ENCODE data around the gene MCRIP1. TPM values are rescaled to one million over a fixed set of nuclear protein-coding genes. Genes with fewer than 3 reads are reported as not detected.

Gene MCRIP1
- total and polyA plus RNA-seq, 2 donors (not counting 1 experiment from before 2014, with no cell fraction given), result 69.7 to 84.0 TPM

- H3K4me3 ChIP-seq (ENCODE audit: control extremely low read depth in 1 of 5, extremely low read depth in 1 of 5, insufficient read depth in 1 of 5, low read depth in 2 of 5, low read length in 4 of 5), result no peak overlapping the region
- ATAC-seq (ENCODE audit: low read depth), result no peak
Measured at GRCh38 chr17:81843713-81844326, 10.7 kb upstream of the MCRIP1 start.

More at GRCh38 chr17:81843713-81844326, 10.7 kb upstream of the MCRIP1 start:
- Histone ChIP-seq H3K79me2 (ENCODE audit: control insufficient read depth, insufficient read depth, low read length) (no peaks in the 10 kb centered on the region), H3K4me2 (replicated peaks; ENCODE audit: low read depth, low read length, poor library complexity, severe bottlenecking) (no peak overlapping the region), H3K36me3 (replicated peaks in 1 of 2; ENCODE audit: control extremely low read depth in 1 of 2, control insufficient read depth in 1 of 2, extremely low read depth in 1 of 2, insufficient read depth in 2 of 2, low read length in 1 of 2) (peaks cover 3 to 47% of the 10 kb centered on the region in 2 experiments), H2AFZ (ENCODE audit: insufficient read depth, low read depth, low read length, poor library complexity, severe bottlenecking) (no peak overlapping the region), H3K4me1 (ENCODE audit: control insufficient read depth in 2 of 2, insufficient read depth in 2 of 2, low read length in 2 of 2) (no peaks in the 10 kb centered on the region), H3K27me3 (replicated peaks in 1 of 4; ENCODE audit: control extremely low read depth in 1 of 4, control insufficient read depth in 3 of 4, insufficient read depth in 4 of 4, low read length in 3 of 4) (no peaks in the 10 kb centered on the region), H3K27ac (ENCODE audit: low read length in 2 of 2) (no peak overlapping the region), H4K20me1 (ENCODE audit: control insufficient read depth, insufficient read depth, low read length, poor library complexity, severe bottlenecking) (no peaks in the 10 kb centered on the region), H3K9ac (ENCODE audit: low read length) (no peak overlapping the region), H3K9me3 (ENCODE audit: control extremely low read depth in 1 of 3, control insufficient read depth in 2 of 3, insufficient read depth in 1 of 3, low read length in 2 of 3) (no peaks in the 10 kb centered on the region)
- Mint-ChIP-seq H3K27me3 (no peaks in the 10 kb centered on the region), H3K27ac (no peak overlapping the region), H3K4me3 (no peak overlapping the region), H3K9me3 (ENCODE audit: insufficient read depth) (no peaks in the 10 kb centered on the region), H3K4me1 (no peaks in the 10 kb centered on the region)
- 95% methylated on average over 30 of the region's 30 CpGs for WGBS (ENCODE audit: insufficient coverage)
- ChIA-PET POLR2A (interaction anchor here (0.6 kb wide), 1 partner anchor 332 kb away, joined by 9 read pairs; no protein-coding TSS in a partner anchor), CTCF (no interaction called here)
- DNase-seq, result no peak
- TF ChIP-seq CTCF (IDR thresholded peaks at IDR 0.05) (no peak), EZH2 (IDR thresholded peaks at IDR 0.05; ENCODE audit: borderline replicate concordance, insufficient read depth, low read depth, low read length, poor library complexity, severe bottlenecking) (no peak)
- intact Hi-C loops (cut with micrococcal nuclease), result no loop called here

Data from B cell (primary cell).